Thymus (tissue), 11 donors: ENCODE measurements around the gene CST9. TPM values are rescaled to one million over a fixed set of nuclear protein-coding genes. Genes with fewer than 3 reads are reported as not detected.

Experiments
- DNase-seq, 9 donors: peaks; one replicate each; pipeline ENCODE4 v3.0.0-alpha.2; 2013; ENCODE audit warnings: low spot score in 9 of 9, low read depth in 6 of 9, missing footprints in 1 of 9
- H3K27ac ChIP-seq, 2 donors: one replicate each; pipeline ENCODE4 v1.5.1; 2013; ENCODE audit warnings: control low read depth in 1 of 2, low read depth in 1 of 2, low read length in 1 of 2, mild to moderate bottlenecking in 1 of 2, moderate library complexity in 1 of 2
- H3K27me3 ChIP-seq, 2 donors: one replicate each; pipeline ENCODE4 v1.5.1; 2013; ENCODE audit warnings: low read length in 1 of 2; ENCODE audit not compliant: control insufficient read depth in 2 of 2, insufficient read depth in 1 of 2
- H3K36me3 ChIP-seq, 2 donors: one replicate each; pipeline ENCODE4 v1.5.1; 2013; ENCODE audit warnings: low read length in 1 of 2, mild to moderate bottlenecking in 1 of 2, moderate library complexity in 1 of 2; ENCODE audit not compliant: control insufficient read depth in 2 of 2, insufficient read depth in 2 of 2
- H3K4me1 ChIP-seq, 2 donors: one replicate each; pipeline ENCODE4 v1.5.1; 2013; ENCODE audit warnings: low read length in 2 of 2; ENCODE audit not compliant: control insufficient read depth in 2 of 2, insufficient read depth in 2 of 2
- H3K4me3 ChIP-seq, 2 donors: one replicate each; pipeline ENCODE4 v1.5.1; 2013; ENCODE audit warnings: low read length in 2 of 2, control low read depth in 1 of 2, mild to moderate bottlenecking in 1 of 2
- H3K9me3 ChIP-seq, 2 donors: one replicate each; pipeline ENCODE4 v1.5.1; 2013; ENCODE audit warnings: low read length in 1 of 2, mild to moderate bottlenecking in 1 of 2; ENCODE audit not compliant: control insufficient read depth in 2 of 2, insufficient read depth in 1 of 2
- WGBS: extraction: QIAGEN DNeasy Blood & Tissue Kit; methylation state at CpG from one replicate; pipeline ENCODE4 v1.1.7; 2013; 5-methylcytosine and 5-hydroxymethylcytosine counted together
- polyA plus RNA-seq: library from polyadenylated mRNA; stranded (reverse); fragments of 200-250 nt; gene quantifications from one replicate; pipeline ENCODE4 v1.2.3, GENCODE V29; 2013
- total RNA-seq: library from RNA; stranded (reverse); fragments of 120-200 nt; gene quantifications from one replicate; pipeline ENCODE4 v1.2.4, GENCODE V29; 2013
- donor health status: healthy.

Gene CST9
- total and polyA plus RNA-seq, 2 donors: 0.02 to 0.05 TPM

- H3K36me3 ChIP-seq: no peaks in the 10 kb centered on the region
- H3K27me3 ChIP-seq: no peaks in the 10 kb centered on the region
- WGBS: 91% methylated on average over 4 of the region's 4 CpGs
- no peak overlapping the region for H3K4me3 ChIP-seq
- peaks cover 0 to 3% of the 10 kb centered on the region in 2 donors for H3K9me3 ChIP-seq
- DNase-seq: no peak
- H3K27ac ChIP-seq: no peak overlapping the region
- peaks cover under 1 to 42% of the 10 kb centered on the region in 2 donors for H3K4me1 ChIP-seq
These were observed 4.0 kb downstream of the CST9 start for GRCh38 chr20:23601715-23602114.

GRCh38 chr20:23598481-23598880, 7.2 kb downstream of the CST9 start:
- no peak overlapping the region for H3K4me3 ChIP-seq
- peaks cover 0 to 3% of the 10 kb centered on the region in 2 donors for H3K9me3 ChIP-seq
- H3K27ac ChIP-seq: no peak overlapping the region
- peaks cover 0 to 28% of the 10 kb centered on the region in 2 donors for H3K4me1 ChIP-seq
- no peak for DNase-seq
- H3K27me3 ChIP-seq: no peaks in the 10 kb centered on the region
- H3K36me3 ChIP-seq: no peaks in the 10 kb centered on the region

GRCh38 chr20:23596579-23597250, 9.0 kb downstream of the CST9 start:
- H3K4me1 ChIP-seq: peaks cover 0 to 10% of the 10 kb centered on the region in 2 donors
- DNase-seq: no peak
- H3K36me3 ChIP-seq: no peaks in the 10 kb centered on the region
- H3K27ac ChIP-seq: no peak overlapping the region
- H3K9me3 ChIP-seq: peaks cover 0 to 3% of the 10 kb centered on the region in 2 donors
- 96% methylated on average over 2 of the region's 2 CpGs for WGBS
- H3K4me3 ChIP-seq: no peak overlapping the region
- H3K27me3 ChIP-seq: no peaks in the 10 kb centered on the region

GRCh38 chr20:23595941-23596340, 9.8 kb downstream of the CST9 start:
- H3K36me3 ChIP-seq: no peaks in the 10 kb centered on the region
- H3K27ac ChIP-seq: no peak overlapping the region
- no peaks in the 10 kb centered on the region for H3K9me3 ChIP-seq
- no peaks in the 10 kb centered on the region for H3K27me3 ChIP-seq
- no peak for DNase-seq
- no peak overlapping the region for H3K4me3 ChIP-seq
- WGBS: 97% methylated on average over 1 of the region's 1 CpG
- H3K4me1 ChIP-seq: peaks cover 0 to 2% of the 10 kb centered on the region in 2 donors

GRCh38 chr20:23588434-23589403, 17.0 kb downstream of the CST9 start:
- no peaks in the 10 kb centered on the region for H3K9me3 ChIP-seq
- no peak for DNase-seq
- peaks cover 0 to 20% of the 10 kb centered on the region in 2 donors for H3K4me1 ChIP-seq
- H3K4me3 ChIP-seq: no peak overlapping the region
- H3K36me3 ChIP-seq: no peaks in the 10 kb centered on the region
- peak overlapping the region in 1 of 2 donors; percentile 53 for H3K27ac ChIP-seq
- WGBS: 91% methylated on average over 10 of the region's 10 CpGs
- peaks cover 0 to 2% of the 10 kb centered on the region in 2 donors for H3K27me3 ChIP-seq

- DNase-seq: no peak
- Histone ChIP-seq H3K4me1 (peaks cover 0 to 20% of the 10 kb centered on the region in 2 donors), H3K27ac (no peak overlapping the region)
These were observed 18.1 kb downstream of the CST9 start for GRCh38 chr20:23587631-23588030.

GRCh38 chr20:23586735-23587525, 18.8 kb downstream of the CST9 start:
- 89% methylated on average over 13 of the region's 13 CpGs for WGBS
- H3K4me3 ChIP-seq: no peak overlapping the region
- peaks cover 0 to 20% of the 10 kb centered on the region in 2 donors for H3K4me1 ChIP-seq
- H3K27ac ChIP-seq: no peak overlapping the region
- no peak for DNase-seq
- H3K27me3 ChIP-seq: peaks cover 0 to 2% of the 10 kb centered on the region in 2 donors
- no peaks in the 10 kb centered on the region for H3K9me3 ChIP-seq
- no peaks in the 10 kb centered on the region for H3K36me3 ChIP-seq

More at GRCh38 chr20:23587631-23588030, 18.1 kb downstream of the CST9 start:
- no peak overlapping the region for H3K4me3 ChIP-seq
- no peaks in the 10 kb centered on the region for H3K36me3 ChIP-seq
- 91% methylated on average over 7 of the region's 7 CpGs for WGBS
- no peaks in the 10 kb centered on the region for H3K9me3 ChIP-seq
- H3K27me3 ChIP-seq: peaks cover 0 to 2% of the 10 kb centered on the region in 2 donors

GRCh38 chr20:23585808-23586734, 19.6 kb downstream of the CST9 start:
- Histone ChIP-seq H3K27me3 (peaks cover 0 to 2% of the 10 kb centered on the region in 2 donors), H3K4me1 (peaks cover 0 to 20% of the 10 kb centered on the region in 2 donors), H3K4me3 (no peak overlapping the region), H3K9me3 (no peaks in the 10 kb centered on the region), H3K27ac (no peak overlapping the region), H3K36me3 (no peaks in the 10 kb centered on the region)
- no peak for DNase-seq
- 88% methylated on average over 5 of the region's 5 CpGs for WGBS
